Right lobe of liver (tissue), 4 donors: ENCODE measurements around the gene ADGRL4.

Experiments used
- CTCF ChIP-seq, 4 donors: fragments of 200-600 bp in 3 of 4; fragments of 450-650 bp in 1 of 4; IDR thresholded peaks; one replicate each; pipeline versions ENCODE4 v1.5.1 to v1.8.0; 2016 to 2022; ENCODE audit warnings: antibody characterized with exemption in 4 of 4, mild to moderate bottlenecking in 2 of 4
- POLR2A ChIP-seq: fragments of 450-650 bp; IDR thresholded peaks from one replicate; pipeline ENCODE4 v1.6.1; 2017; ENCODE audit warnings: antibody characterized with exemption, mild to moderate bottlenecking
- donor health status: DM: no; HTN: no; CAD: no.
- donor health status: DM: no; HTN: no; CAD: no.
- donor health status: DM: no; HTN: yes; CAD: no.

- TF ChIP-seq CTCF (IDR thresholded peaks at IDR 0.05) (no peak), POLR2A (no peak)
Measured at GRCh38 chr1:79010589-79010988, 4.1 kb upstream of the ADGRL4 start.
